ENCODE measurements around the gene CES3. TPM values are rescaled to one million over a fixed set of nuclear protein-coding genes. Genes with fewer than 3 reads are reported as not detected.

Gene CES3
- total RNA-seq, 2 experiments from 2014 or later = 1.1 to 1.3 TPM

DNA sequence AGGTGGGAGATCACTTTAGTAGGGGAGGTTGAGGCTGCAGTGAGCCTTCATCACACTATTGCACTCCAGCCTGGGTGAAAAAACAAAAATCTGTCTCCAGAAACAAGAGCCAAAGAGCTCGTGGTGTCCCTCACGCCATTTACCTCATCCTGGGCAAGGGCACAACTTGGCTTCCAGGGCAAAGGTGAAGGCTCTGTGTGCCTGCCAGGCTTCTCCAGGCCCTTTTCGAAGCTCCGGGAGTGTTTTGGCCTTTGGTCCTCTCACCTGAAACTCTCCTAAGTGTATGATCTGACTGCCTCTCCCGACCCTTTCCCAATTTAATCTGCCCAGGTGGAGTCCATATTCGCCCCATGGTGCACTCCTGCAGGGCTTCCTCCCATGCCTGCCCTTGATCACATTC is 11.6 kb upstream of the CES3 start:
- H3K36me3 ChIP-seq (ENCODE audit: insufficient read depth, low read length) = no peaks in the 10 kb centered on the region
- Mint-ChIP-seq H3K27ac (no peak overlapping the region), H3K27me3 (peaks cover 61% of the 10 kb centered on the region), H3K4me3 (peak overlapping the region; percentile 69), H3K9me3 (no peaks in the 10 kb centered on the region), H3K4me1 (ENCODE audit: low read depth) (peaks cover 20% of the 10 kb centered on the region), H3K36me3 (ENCODE audit: low read depth) (no peaks in the 10 kb centered on the region)
- TF ChIP-seq, protein P1, sequence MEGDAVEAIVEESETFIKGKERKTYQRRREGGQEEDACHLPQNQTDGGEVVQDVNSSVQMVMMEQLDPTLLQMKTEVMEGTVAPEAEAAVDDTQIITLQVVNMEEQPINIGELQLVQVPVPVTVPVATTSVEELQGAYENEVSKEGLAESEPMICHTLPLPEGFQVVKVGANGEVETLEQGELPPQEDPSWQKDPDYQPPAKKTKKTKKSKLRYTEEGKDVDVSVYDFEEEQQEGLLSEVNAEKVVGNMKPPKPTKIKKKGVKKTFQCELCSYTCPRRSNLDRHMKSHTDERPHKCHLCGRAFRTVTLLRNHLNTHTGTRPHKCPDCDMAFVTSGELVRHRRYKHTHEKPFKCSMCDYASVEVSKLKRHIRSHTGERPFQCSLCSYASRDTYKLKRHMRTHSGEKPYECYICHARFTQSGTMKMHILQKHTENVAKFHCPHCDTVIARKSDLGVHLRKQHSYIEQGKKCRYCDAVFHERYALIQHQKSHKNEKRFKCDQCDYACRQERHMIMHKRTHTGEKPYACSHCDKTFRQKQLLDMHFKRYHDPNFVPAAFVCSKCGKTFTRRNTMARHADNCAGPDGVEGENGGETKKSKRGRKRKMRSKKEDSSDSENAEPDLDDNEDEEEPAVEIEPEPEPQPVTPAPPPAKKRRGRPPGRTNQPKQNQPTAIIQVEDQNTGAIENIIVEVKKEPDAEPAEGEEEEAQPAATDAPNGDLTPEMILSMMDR (IDR thresholded peaks at IDR 0.05) = no peak
- no peak overlapping the region for H3K4me3 ChIP-seq (ENCODE audit: low read length)
- ATAC-seq (ENCODE audit: poor library complexity) (no peak), DNase-seq (no peak)
- CTCF ChIA-PET = interaction anchor here (1.6 kb wide), 1 partner anchor 12 kb away, joined by 4 read pairs; the partner anchor contains the start of gene CES3
- intact Hi-C loops (cut with DNase I, micrococcal nuclease) = no loop called here
- no peak overlapping the region for H3K27ac ChIP-seq (ENCODE audit: low read depth in 1 of 2, low read length in 2 of 2)
- POLR2A ChIA-PET = no interaction called here
- H3K4me1 ChIP-seq (ENCODE audit: insufficient read depth, low read length) = peaks cover 26% of the 10 kb centered on the region
- peaks cover 25% of the 10 kb centered on the region in 2 experiments for H3K27me3 ChIP-seq (ENCODE audit: control insufficient read depth in 1 of 2, insufficient read depth in 2 of 2, low read length in 2 of 2)
- peaks cover 0 to 8% of the 10 kb centered on the region in 2 experiments for H3K9me3 ChIP-seq (ENCODE audit: control insufficient read depth in 1 of 2, insufficient read depth in 1 of 2, low read length in 2 of 2)

DNA sequence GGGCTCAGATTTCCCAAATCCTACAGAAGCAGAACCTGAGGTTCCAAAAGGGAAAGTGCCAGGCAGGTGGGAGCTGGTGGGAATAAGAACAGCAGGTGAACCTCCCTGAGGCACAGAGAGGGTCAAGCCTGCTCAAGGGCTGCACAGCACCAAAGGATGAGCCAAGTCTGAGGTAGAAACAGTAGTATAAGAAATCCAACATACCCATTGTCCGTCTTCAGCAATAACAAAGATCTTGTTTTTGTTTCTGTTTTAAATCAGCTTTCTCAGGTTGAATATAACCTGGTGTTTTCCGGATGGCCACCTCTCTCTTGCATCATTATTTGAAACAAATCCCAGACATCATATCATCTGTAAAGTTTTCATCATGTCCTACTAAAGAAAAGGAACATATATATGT is 10.6 kb upstream of the CES3 start:
- ChIA-PET CTCF (interaction anchor here (1.6 kb wide), 1 partner anchor 11 kb away, joined by 4 read pairs; the partner anchor contains the start of gene CES3), POLR2A (no interaction called here)
- H3K9me3 Mint-ChIP-seq = no peaks in the 10 kb centered on the region
- peaks cover 25% of the 10 kb centered on the region in 2 experiments for H3K27me3 ChIP-seq (ENCODE audit: control insufficient read depth in 1 of 2, insufficient read depth in 2 of 2, low read length in 2 of 2)
- DNase-seq (no peak), ATAC-seq (ENCODE audit: poor library complexity) (no peak)
- H3K4me1 ChIP-seq (ENCODE audit: insufficient read depth, low read length) = peaks cover 26% of the 10 kb centered on the region
- H3K4me1 Mint-ChIP-seq (ENCODE audit: low read depth) = peaks cover 20% of the 10 kb centered on the region
- intact Hi-C loops (cut with DNase I, micrococcal nuclease) = loop anchor here in 1 of 2 experiments (5.0 kb wide), 1 partner anchor 53 kb away; no protein-coding TSS in a partner anchor
- TF ChIP-seq, protein P1 (IDR thresholded peaks at IDR 0.05) = no peak
- H3K4me3 ChIP-seq (ENCODE audit: low read length) = no peak overlapping the region
- peak overlapping the region; percentile 59 for H3K4me3 Mint-ChIP-seq
- H3K27ac ChIP-seq (ENCODE audit: low read depth in 1 of 2, low read length in 2 of 2) = no peak overlapping the region
- no peak overlapping the region for H3K27ac Mint-ChIP-seq
- H3K36me3 Mint-ChIP-seq (ENCODE audit: low read depth) = no peaks in the 10 kb centered on the region
- H3K36me3 ChIP-seq (ENCODE audit: insufficient read depth, low read length) = no peaks in the 10 kb centered on the region
- peaks cover 61% of the 10 kb centered on the region for H3K27me3 Mint-ChIP-seq
- peaks cover 0 to 8% of the 10 kb centered on the region in 2 experiments for H3K9me3 ChIP-seq (ENCODE audit: control insufficient read depth in 1 of 2, insufficient read depth in 1 of 2, low read length in 2 of 2)

DNA sequence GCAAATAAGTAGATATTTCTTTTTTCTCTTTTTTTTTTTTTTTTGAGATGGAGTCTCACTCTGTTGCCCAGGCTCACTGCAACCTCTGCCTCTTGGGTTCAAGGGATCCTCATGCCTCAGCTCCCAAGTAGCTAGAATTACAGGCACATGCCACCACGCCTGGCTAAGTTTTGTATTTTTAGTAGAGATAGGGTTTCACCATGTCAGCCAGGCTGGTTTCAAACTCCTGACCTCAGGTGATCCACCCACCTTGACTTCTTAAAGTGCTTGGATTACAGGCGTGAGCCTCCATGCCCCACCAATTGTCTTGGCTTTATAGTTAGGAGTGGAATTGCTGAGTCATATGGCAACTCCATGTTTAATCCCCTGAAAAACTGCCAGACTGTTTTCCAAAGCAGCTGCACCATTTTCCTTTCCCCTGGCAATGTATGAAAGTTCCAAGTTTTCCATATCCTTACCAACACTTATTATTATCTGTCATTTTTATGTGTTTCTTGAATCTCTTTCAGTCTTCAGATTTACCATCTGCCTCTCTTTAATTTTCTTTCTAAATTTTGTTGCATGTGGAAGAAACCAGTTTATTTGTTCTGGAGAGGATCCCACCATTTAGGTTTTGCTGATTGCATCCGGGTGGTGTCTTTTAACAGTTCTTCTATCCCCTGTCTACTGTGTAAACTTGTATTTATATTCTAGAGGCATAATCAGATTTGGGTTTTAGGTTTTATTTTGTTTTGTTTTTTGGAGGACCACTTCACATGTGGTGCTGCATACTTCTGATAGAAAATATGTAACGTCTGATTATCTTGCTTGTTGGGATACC is 9.9 kb upstream of the CES3 start:
- CTCF ChIA-PET = interaction anchor here (1.6 kb wide), 1 partner anchor 10 kb away, joined by 4 read pairs; the partner anchor contains the start of gene CES3
- no peak overlapping the region for H3K27ac Mint-ChIP-seq
- intact Hi-C loops (cut with DNase I, micrococcal nuclease) = loop anchor here in 1 of 2 experiments (5.0 kb wide), 1 partner anchor 54 kb away; no protein-coding TSS in a partner anchor

More for the DNA sequence above, 9.9 kb upstream of the CES3 start:
- Histone ChIP-seq H3K27me3 (ENCODE audit: control insufficient read depth in 1 of 2, insufficient read depth in 2 of 2, low read length in 2 of 2) (peaks cover 25% of the 10 kb centered on the region in 2 experiments), H3K9me3 (ENCODE audit: control insufficient read depth in 1 of 2, insufficient read depth in 1 of 2, low read length in 2 of 2) (peaks cover 0 to 8% of the 10 kb centered on the region in 2 experiments), H3K4me3 (ENCODE audit: low read length) (no peak overlapping the region), H3K4me1 (ENCODE audit: insufficient read depth, low read length) (peaks cover 26% of the 10 kb centered on the region), H3K27ac (ENCODE audit: low read depth in 1 of 2, low read length in 2 of 2) (no peak overlapping the region), H3K36me3 (ENCODE audit: insufficient read depth, low read length) (no peaks in the 10 kb centered on the region)
- H3K4me1 Mint-ChIP-seq (ENCODE audit: low read depth) = peaks cover 20% of the 10 kb centered on the region
- POLR2A ChIA-PET = interaction anchor here (0.7 kb wide), 1 partner anchor 164 kb away, joined by 3 read pairs; no protein-coding TSS in a partner anchor
- TF ChIP-seq, protein P1 (IDR thresholded peaks at IDR 0.05) = no peak
- H3K4me3 Mint-ChIP-seq = no peak overlapping the region
- DNase-seq = no peak
- peaks cover 63% of the 10 kb centered on the region for H3K27me3 Mint-ChIP-seq
- no peaks in the 10 kb centered on the region for H3K36me3 Mint-ChIP-seq (ENCODE audit: low read depth)
- ATAC-seq (ENCODE audit: poor library complexity) = no peak
- H3K9me3 Mint-ChIP-seq = no peaks in the 10 kb centered on the region

All from CD4-positive, alpha-beta T cell (primary cell).